ENCODE data around the gene SLC6A18. TPM values are rescaled to one million over a fixed set of nuclear protein-coding genes. Genes with fewer than 3 reads are reported as not detected.
A peak's percentile ranks its signal among the peaks of the same experiment; 100 is the strongest.

Gene SLC6A18
- total and polyA plus RNA-seq, 2 of the 4 experiments (the other 2 are of a cell fraction): not detected

GRCh38 chr5:1280177-1281037 lies 55.2 kb downstream of the SLC6A18 start:
- Histone ChIP-seq H3K4ac (ENCODE audit: low read depth, low read length) (no peak overlapping the region), H3K27ac (ENCODE audit: insufficient read depth, low read length) (no peak overlapping the region), H2BK20ac (ENCODE audit: low read depth, low read length) (no peak overlapping the region), H3K27me3 (ENCODE audit: control insufficient read depth, insufficient read depth, low read length) (no peaks in the 10 kb centered on the region), H2AK9ac (replicated peaks; ENCODE audit: low read depth, low read length, poor library complexity) (peak overlapping the region; percentile 16), H3K14ac (replicated peaks; ENCODE audit: low read depth, low read length) (no peak overlapping the region), H2AFZ (replicated peaks; ENCODE audit: low read length, poor library complexity) (no peak overlapping the region), H2BK5ac (ENCODE audit: low read depth, low read length, poor library complexity, severe bottlenecking) (no peak overlapping the region), H4K5ac (ENCODE audit: low read depth, low read length) (no peak overlapping the region), H3K4me2 (ENCODE audit: low read depth, low read length) (no peak overlapping the region), H3K18ac (ENCODE audit: low read depth, low read length) (no peak overlapping the region), H3K9ac (ENCODE audit: low read depth, low read length) (no peak overlapping the region), H4K20me1 (ENCODE audit: insufficient read depth, low read length) (no peaks in the 10 kb centered on the region), H2BK120ac (ENCODE audit: low read depth, low read length) (no peak overlapping the region), H3K23ac (ENCODE audit: low read depth, low read length) (no peak overlapping the region), H3K79me1 (ENCODE audit: low read depth in 1 of 2, low read length in 2 of 2) (no peaks in the 10 kb centered on the region), H3K9me1 (ENCODE audit: insufficient read depth, low read length) (no peaks in the 10 kb centered on the region), H3K4me3 (ENCODE audit: insufficient read depth, low read depth, low read length) (no peak overlapping the region), H2AK5ac (ENCODE audit: low read depth, low read length) (no peak overlapping the region), H3K36me3 (ENCODE audit: control insufficient read depth, insufficient read depth, low read length) (no peaks in the 10 kb centered on the region), H4K91ac (ENCODE audit: insufficient read depth, low read depth, low read length) (no peak overlapping the region), H3K9me3 (ENCODE audit: control insufficient read depth, insufficient read depth, low read length) (peaks cover 22% of the 10 kb centered on the region), H2BK15ac (ENCODE audit: low read depth, low read length) (no peak overlapping the region), H4K8ac (ENCODE audit: low read depth in 2 of 2, low read length in 2 of 2) (no peak overlapping the region), H3K56ac (ENCODE audit: extremely low read depth, insufficient read depth, low read length) (no peak overlapping the region), H3K4me1 (ENCODE audit: control insufficient read depth, insufficient read depth, low read length) (no peaks in the 10 kb centered on the region)
- TF ChIP-seq RCOR1 (IDR thresholded peaks at IDR 0.05; ENCODE audit: insufficient replicate concordance, low read length) (no peak), POLR2A (IDR thresholded peaks at IDR 0.05; ENCODE audit: low read depth, low read length) (no peak), SMC3 (IDR thresholded peaks at IDR 0.05; ENCODE audit: low read depth, low read length) (no peak), NFE2L2 (IDR thresholded peaks at IDR 0.05; ENCODE audit: low read depth, low read length) (no peak), MAZ (IDR thresholded peaks at IDR 0.05; ENCODE audit: borderline replicate concordance, low read depth, low read length) (no peak), RAD21 (IDR thresholded peaks at IDR 0.05; ENCODE audit: low read length) (no peak), CEBPB (IDR thresholded peaks at IDR 0.05; ENCODE audit: low read depth, low read length) (no peak), BHLHE40 (IDR thresholded peaks at IDR 0.05; ENCODE audit: low read depth, low read length) (no peak), CHD1 (IDR thresholded peaks at IDR 0.05; ENCODE audit: low read depth, low read length) (no peak), MXI1 (IDR thresholded peaks at IDR 0.05; ENCODE audit: borderline replicate concordance, low read depth, low read length) (no peak), MAFK (IDR thresholded peaks at IDR 0.05; ENCODE audit: low read depth, low read length) (no peak), USF2 (IDR thresholded peaks at IDR 0.05; ENCODE audit: low read depth, low read length) (no peak), FOS (IDR thresholded peaks at IDR 0.05; ENCODE audit: low read depth, low read length) (no peak)
- TF ChIP-seq, protein P1, sequence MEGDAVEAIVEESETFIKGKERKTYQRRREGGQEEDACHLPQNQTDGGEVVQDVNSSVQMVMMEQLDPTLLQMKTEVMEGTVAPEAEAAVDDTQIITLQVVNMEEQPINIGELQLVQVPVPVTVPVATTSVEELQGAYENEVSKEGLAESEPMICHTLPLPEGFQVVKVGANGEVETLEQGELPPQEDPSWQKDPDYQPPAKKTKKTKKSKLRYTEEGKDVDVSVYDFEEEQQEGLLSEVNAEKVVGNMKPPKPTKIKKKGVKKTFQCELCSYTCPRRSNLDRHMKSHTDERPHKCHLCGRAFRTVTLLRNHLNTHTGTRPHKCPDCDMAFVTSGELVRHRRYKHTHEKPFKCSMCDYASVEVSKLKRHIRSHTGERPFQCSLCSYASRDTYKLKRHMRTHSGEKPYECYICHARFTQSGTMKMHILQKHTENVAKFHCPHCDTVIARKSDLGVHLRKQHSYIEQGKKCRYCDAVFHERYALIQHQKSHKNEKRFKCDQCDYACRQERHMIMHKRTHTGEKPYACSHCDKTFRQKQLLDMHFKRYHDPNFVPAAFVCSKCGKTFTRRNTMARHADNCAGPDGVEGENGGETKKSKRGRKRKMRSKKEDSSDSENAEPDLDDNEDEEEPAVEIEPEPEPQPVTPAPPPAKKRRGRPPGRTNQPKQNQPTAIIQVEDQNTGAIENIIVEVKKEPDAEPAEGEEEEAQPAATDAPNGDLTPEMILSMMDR (conservative IDR thresholded peaks at IDR 0.05; ENCODE audit: low read depth, low read length): no peak
- TF ChIP-seq, protein P2, sequence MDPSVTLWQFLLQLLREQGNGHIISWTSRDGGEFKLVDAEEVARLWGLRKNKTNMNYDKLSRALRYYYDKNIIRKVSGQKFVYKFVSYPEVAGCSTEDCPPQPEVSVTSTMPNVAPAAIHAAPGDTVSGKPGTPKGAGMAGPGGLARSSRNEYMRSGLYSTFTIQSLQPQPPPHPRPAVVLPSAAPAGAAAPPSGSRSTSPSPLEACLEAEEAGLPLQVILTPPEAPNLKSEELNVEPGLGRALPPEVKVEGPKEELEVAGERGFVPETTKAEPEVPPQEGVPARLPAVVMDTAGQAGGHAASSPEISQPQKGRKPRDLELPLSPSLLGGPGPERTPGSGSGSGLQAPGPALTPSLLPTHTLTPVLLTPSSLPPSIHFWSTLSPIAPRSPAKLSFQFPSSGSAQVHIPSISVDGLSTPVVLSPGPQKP (IDR thresholded peaks at IDR 0.05; ENCODE audit: borderline replicate concordance, low read depth, low read length): no peak
- dilution Hi-C loops (cut with HindIII; ENCODE audit: low sequenced_read_pairs, unreplicated experiment): no loop called here
- DNase-seq: no peak
- WGBS, 2 experiments (ENCODE audit: extremely low coverage in 2 of 2, insufficient read length in 1 of 2): 71% methylated on average over 21 of the region's 32 CpGs; no CpG with 5 or more reads in 1 of the 2 experiments
- CTCF ChIA-PET: no interaction called here
- in situ Hi-C loops (cut with MboI; ENCODE audit: low sequenced_read_pairs): no loop called here
- intact Hi-C loops (cut with micrococcal nuclease): no loop called here
- no TSS peak for BruUV-seq (replicated peaks)
- no peak for ATAC-seq (ENCODE audit: low read depth)
- POLR2A ChIA-PET (ENCODE audit: unreplicated experiment): no interaction called here
